H1 (cell line): Measurements from ENCODE around the gene NR1I2. TPM values are rescaled to one million over a fixed set of nuclear protein-coding genes. Genes with fewer than 3 reads are reported as not detected.

Experiments used
- CTCF ChIA-PET: fragments of 300-600 bp; sonication (Branson Sonifier 250); formaldehyde crosslinking; loops from one replicate; lab custom pipeline; 2021; ENCODE audit not compliant: partially characterized antibody; lab: Charles Lee
- POLR2A ChIA-PET: fragments of 300-600 bp; sonication (Branson Sonifier 250); formaldehyde crosslinking; loops from one replicate; lab custom pipeline; 2021; ENCODE audit warnings: inconsistent platforms; ENCODE audit not compliant: partially characterized antibody; lab: Charles Lee
- DNase-seq, 2 experiments: peaks; one replicate each; pipeline versions ENCODE4 v3.0.0 to v3.0.0-alpha.2; 2010 to 2022; ENCODE audit warnings: low spot score in 2 of 2, low read depth in 1 of 2, mixed read lengths in 1 of 2
- FAIRE-seq: peaks from 2 replicates; lab custom pipeline; 2011; peaks lifted over from hg19 to GRCh38; lab: Jason Lieb, UNC
- H2AFZ ChIP-seq: 2 replicates; pipeline ENCODE4 v1.8.1; 2012; ENCODE audit warnings: low read length, inconsistent platforms
- H2AK5ac ChIP-seq: 2 replicates; pipeline ENCODE4 v1.6.1; 2013; ENCODE audit warnings: low read depth, low read length
- H2BK120ac ChIP-seq: replicated peaks from 2 replicates; pipeline ENCODE3; 2013; ENCODE audit warnings: low read depth, low read length, inconsistent platforms
- H2BK12ac ChIP-seq: 2 replicates; pipeline ENCODE4 v1.6.1; 2013; ENCODE audit warnings: low read depth, low read length
- H2BK15ac ChIP-seq: 2 replicates; pipeline ENCODE4 v1.6.1; 2013; ENCODE audit warnings: low read length
- H2BK20ac ChIP-seq: 2 replicates; pipeline ENCODE4 v1.6.1; 2013; ENCODE audit warnings: low read length
- H2BK5ac ChIP-seq: 2 replicates; pipeline ENCODE4 v1.6.1; 2013; ENCODE audit warnings: low read depth, low read length
- H3K14ac ChIP-seq: 2 replicates; pipeline ENCODE4 v1.6.1; 2013; ENCODE audit warnings: inconsistent platforms; ENCODE audit not compliant: insufficient read length
- H3K18ac ChIP-seq: 2 replicates; pipeline ENCODE4 v1.6.1; 2013; ENCODE audit warnings: low read length; ENCODE audit errors: extremely low read depth
- H3K23ac ChIP-seq: 2 replicates; pipeline ENCODE4 v1.6.1; 2013; ENCODE audit warnings: inconsistent platforms; ENCODE audit not compliant: insufficient read length
- H3K23me2 ChIP-seq: 2 replicates; pipeline ENCODE4 v1.6.1; 2013; ENCODE audit warnings: low read depth, low read length
- H3K27ac ChIP-seq: 2 replicates; pipeline ENCODE4 v1.6.1; 2011; ENCODE audit warnings: low read depth, low read length, inconsistent platforms
- H3K27me3 ChIP-seq, 4 experiments: replicated peaks in 1 of 4; 1 replicate in 1 of 4; 2 replicates in 3 of 4; pipeline versions ENCODE4 v1.6.1 to v1.8.1; 2011 to 2013; ENCODE audit warnings: low read length in 3 of 4, mild to moderate bottlenecking in 3 of 4, inconsistent platforms in 2 of 4, mixed read lengths in 2 of 4, moderate library complexity in 1 of 4; ENCODE audit not compliant: control insufficient read depth in 3 of 4, insufficient read depth in 3 of 4; ENCODE audit errors: extremely low read depth in 1 of 4
- H3K36me3 ChIP-seq, 4 experiments: 2 replicates each; pipeline versions ENCODE4 v1.6.1 to v1.8.1; 2011 to 2013; ENCODE audit warnings: mild to moderate bottlenecking in 4 of 4, low read length in 3 of 4, moderate library complexity in 2 of 4, control low read depth in 1 of 4, inconsistent platforms in 1 of 4; ENCODE audit not compliant: insufficient read depth in 4 of 4, control insufficient read depth in 2 of 4
- H3K4ac ChIP-seq: replicated peaks from 2 replicates; pipeline ENCODE3; 2013; ENCODE audit warnings: low read length, low read depth, mixed read lengths, inconsistent platforms; ENCODE audit not compliant: insufficient read length
- H3K4me1 ChIP-seq, 4 experiments: replicated peaks in 1 of 4; 1 replicate in 1 of 4; 2 replicates in 3 of 4; pipeline versions ENCODE4 v1.6.1 to v1.8.1; 2011 to 2013; ENCODE audit warnings: low read length in 3 of 4, inconsistent platforms in 2 of 4, mixed read lengths in 1 of 4; ENCODE audit not compliant: insufficient read depth in 4 of 4, control insufficient read depth in 3 of 4
- H3K4me2 ChIP-seq, 2 experiments: 2 replicates each; pipeline versions ENCODE4 v1.6.1 to v1.8.1; 2011 to 2013; ENCODE audit warnings: low read depth in 2 of 2, low read length in 2 of 2, control low read depth in 1 of 2, inconsistent platforms in 1 of 2, mild to moderate bottlenecking in 1 of 2; ENCODE audit not compliant: insufficient read depth in 1 of 2
- H3K4me3 ChIP-seq, 4 experiments: fragments of 200-600, 300-600 bp in 1 of 4; sonication (generic), shearing (Covaris generic), sonication (Bioruptor Twin) in 1 of 4; 2 replicates each; pipeline versions ENCODE4 v1.5.1 to v1.8.1; 2011 to 2016; ENCODE audit warnings: low read length in 4 of 4, low read depth in 3 of 4, control low read depth in 2 of 4, inconsistent platforms in 2 of 4, mild to moderate bottlenecking in 2 of 4, mixed read lengths in 1 of 4, moderate library complexity in 1 of 4; ENCODE audit not compliant: insufficient read depth in 2 of 4; ENCODE audit errors: extremely low read depth in 1 of 4
- H3K56ac ChIP-seq: replicated peaks from 2 replicates; pipeline ENCODE3; 2013; ENCODE audit warnings: low read depth, mild to moderate bottlenecking, mixed read lengths, low read length, inconsistent platforms; ENCODE audit not compliant: insufficient read length
- H3K79me1 ChIP-seq: 2 replicates; pipeline ENCODE4 v1.6.1; 2013; ENCODE audit warnings: low read depth, low read length, control low read depth
- H3K79me2 ChIP-seq, 2 experiments: 2 replicates each; pipeline versions ENCODE4 v1.6.1 to v1.8.1; 2012 to 2013; ENCODE audit warnings: low read length in 2 of 2, mild to moderate bottlenecking in 2 of 2, inconsistent platforms in 1 of 2; ENCODE audit not compliant: insufficient read depth in 2 of 2, control insufficient read depth in 1 of 2
- H3K9ac ChIP-seq, 4 experiments: replicated peaks in 1 of 4; 1 replicate in 1 of 4; 2 replicates in 3 of 4; pipeline versions ENCODE4 v1.6.1 to v1.8.1; 2011 to 2013; ENCODE audit warnings: low read depth in 3 of 4, low read length in 3 of 4, control low read depth in 2 of 4, mild to moderate bottlenecking in 2 of 4, moderate library complexity in 2 of 4, inconsistent platforms in 1 of 4; ENCODE audit errors: extremely low read depth in 1 of 4
- H3K9me3 ChIP-seq, 2 experiments: 2 replicates each; pipeline versions ENCODE4 v1.6.1 to v1.8.1; 2012 to 2013; ENCODE audit warnings: mild to moderate bottlenecking in 2 of 2, moderate library complexity in 2 of 2, control low read depth in 1 of 2, inconsistent platforms in 1 of 2, low read depth in 1 of 2, low read length in 1 of 2, mixed read lengths in 1 of 2; ENCODE audit not compliant: insufficient read depth in 2 of 2
- H4K20me1 ChIP-seq, 2 experiments: replicated peaks in 1 of 2; 2 replicates each; pipeline versions ENCODE3 to v1.8.1; 2011 to 2013; ENCODE audit warnings: inconsistent platforms in 2 of 2, low read length in 2 of 2, mild to moderate bottlenecking in 1 of 2; ENCODE audit not compliant: insufficient read depth in 2 of 2, control insufficient read depth in 1 of 2
- H4K5ac ChIP-seq: 2 replicates; pipeline ENCODE4 v1.6.1; 2013; ENCODE audit warnings: low read length, low read depth, mixed read lengths, inconsistent platforms; ENCODE audit not compliant: insufficient read length
- H4K8ac ChIP-seq: 2 replicates; pipeline ENCODE4 v1.8.0; 2013; ENCODE audit warnings: mild to moderate bottlenecking, moderate library complexity, low read length, inconsistent platforms; ENCODE audit not compliant: insufficient read depth; ENCODE audit errors: extremely low read depth
- H4K91ac ChIP-seq: replicated peaks from 2 replicates; pipeline ENCODE3; 2013; ENCODE audit warnings: low read length, mixed read lengths, inconsistent platforms; ENCODE audit not compliant: insufficient read length
- EZH2 ChIP-seq: fragments of 200-600 bp; sonication (generic); IDR thresholded peaks from 2 replicates; pipeline ENCODE4 v1.7.1; 2012; ENCODE audit warnings: low read depth, mild to moderate bottlenecking, moderate library complexity, low read length, inconsistent platforms; ENCODE audit not compliant: severe bottlenecking
- MAFK ChIP-seq: IDR thresholded peaks from 2 replicates; pipeline ENCODE4 v1.6.1; 2012; ENCODE audit warnings: low read depth, mild to moderate bottlenecking, improper control_type of control experiment, low read length
- PHF8 ChIP-seq: fragments of 200-600 bp; sonication (generic); conservative IDR thresholded peaks from 2 replicates; pipeline ENCODE4 v1.7.1; 2012; ENCODE audit warnings: low read depth, mild to moderate bottlenecking, inconsistent platforms, low read length, moderate library complexity
- RFX5 ChIP-seq: IDR thresholded peaks from 2 replicates; pipeline ENCODE4 v1.6.1; 2011; ENCODE audit warnings: low read depth, low read length, improper control_type of control experiment, borderline replicate concordance
- SP4 ChIP-seq: IDR thresholded peaks from 2 replicates; pipeline ENCODE4 v1.6.1; 2012; ENCODE audit warnings: low read length, inconsistent platforms
- TCF12 ChIP-seq: IDR thresholded peaks from 2 replicates; pipeline ENCODE4 v1.6.1; 2011; ENCODE audit warnings: low read depth, mild to moderate bottlenecking, low read length
- WGBS, 2 experiments: shearing (Covaris generic) in 1 of 2; methylation state at CpG; one replicate each; pipeline versions ENCODE4 v1.1.6 to v1.1.7; 2013 to 2015; ENCODE audit warnings: low lambda C conversion rate in 2 of 2, mixed read lengths in 2 of 2, inconsistent platforms in 1 of 2, low coverage in 1 of 2, missing lambda C conversion rate in 1 of 2; ENCODE audit not compliant: insufficient replicate concordance in 2 of 2, insufficient coverage in 1 of 2, insufficient read length in 1 of 2; ENCODE audit errors: extremely low coverage in 1 of 2, missing lambda C conversion rate in 1 of 2; 5-methylcytosine and 5-hydroxymethylcytosine counted together
- polyA plus RNA-seq, 7 experiments: library from polyadenylated mRNA; depleted of rRNA in 3 of 7; stranded (reverse) in 5 of 7; unstranded in 2 of 7; fragments of >200 nt in 5 of 7; fragments of 200-250 nt in 2 of 7; gene quantifications; 1 replicate in 5 of 7; 2 replicates in 1 of 7; 4 replicates in 1 of 7; pipeline versions ENCODE4 v1.2.1 to v1.2.3, GENCODE V29; 2011 to 2013; ENCODE audit warnings: missing spikeins in 2 of 7, mixed read lengths in 2 of 7
- total RNA-seq: library from RNA; stranded (reverse); fragmentation: NEBNext Ultra II Directional; extraction: Animal tissue kit (Norgen Biotek cat#: 25700); gene quantifications from 2 replicates; pipeline ENCODE4 v1.2.1, GENCODE V29; 2021
- TF ChIP-seq, protein P1 (sequence below): IDR thresholded peaks from 2 replicates; pipeline ENCODE4 v1.6.1; 2012; ENCODE audit warnings: inconsistent platforms

The NR1I2 gene
- total and polyA plus RNA-seq, 2 of the 8 experiments (the other 6 are each of a cell fraction or from before 2014, with no cell fraction given): 0.28 to 1.8 TPM

DNA sequence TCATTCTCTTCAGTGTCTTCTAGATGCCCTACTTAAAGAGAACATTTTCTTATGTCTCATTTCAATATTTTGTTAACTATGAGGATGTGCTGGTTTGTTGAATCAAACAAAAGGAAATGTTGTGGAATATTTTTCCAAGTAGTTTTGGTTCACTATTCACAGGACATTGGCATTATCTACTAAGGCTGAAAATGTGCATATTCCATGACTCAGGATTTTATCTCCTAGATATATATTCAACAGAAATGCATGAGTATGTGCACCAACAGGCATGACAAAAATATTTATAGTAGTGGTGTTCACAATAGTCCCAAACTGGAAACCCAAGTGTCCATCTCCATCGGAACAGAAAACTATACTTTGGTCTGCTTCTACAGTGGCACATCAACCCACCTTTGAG, 16.7 kb upstream of the NR1I2 start:
- Histone ChIP-seq H3K79me1 (no peaks in the 10 kb centered on the region), H3K9me3 (peaks cover 0 to 9% of the 10 kb centered on the region in 2 experiments; a peak in 1 of 4 replicates), H3K4me3 (no peak overlapping the region), H3K79me2 (no peaks in the 10 kb centered on the region), H3K23me2 (no peaks in the 10 kb centered on the region), H2BK15ac (no peak overlapping the region), H3K9ac (no peak overlapping the region), H3K4me2 (no peak overlapping the region), H4K20me1 (no peaks in the 10 kb centered on the region), H4K8ac (no peak overlapping the region), H3K56ac (no peak overlapping the region), H4K5ac (no peak overlapping the region), H4K91ac (no peak overlapping the region), H3K23ac (no peak overlapping the region), H2BK20ac (no peak overlapping the region), H3K4me1 (no peaks in the 10 kb centered on the region), H3K27ac (no peak overlapping the region), H2AFZ (no peak overlapping the region), H2BK12ac (no peak overlapping the region), H2AK5ac (no peak overlapping the region), H2BK5ac (no peak overlapping the region), H3K14ac (no peak overlapping the region), H3K4ac (no peak overlapping the region), H3K27me3 (peaks cover 0 to 1% (median 0%) of the 10 kb centered on the region in 4 experiments; a peak in 1 of 7 replicates), H3K36me3 (no peaks in the 10 kb centered on the region), H2BK120ac (no peak overlapping the region), H3K18ac (no peak overlapping the region)
- DNase-seq: no peak
- TF ChIP-seq SP4: no peak
- no peak for TF ChIP-seq MAFK
- TF ChIP-seq RFX5: no peak
- no peak for TF ChIP-seq PHF8
- no peak for TF ChIP-seq EZH2
- TF ChIP-seq TCF12: no peak
- TF ChIP-seq, protein P1, sequence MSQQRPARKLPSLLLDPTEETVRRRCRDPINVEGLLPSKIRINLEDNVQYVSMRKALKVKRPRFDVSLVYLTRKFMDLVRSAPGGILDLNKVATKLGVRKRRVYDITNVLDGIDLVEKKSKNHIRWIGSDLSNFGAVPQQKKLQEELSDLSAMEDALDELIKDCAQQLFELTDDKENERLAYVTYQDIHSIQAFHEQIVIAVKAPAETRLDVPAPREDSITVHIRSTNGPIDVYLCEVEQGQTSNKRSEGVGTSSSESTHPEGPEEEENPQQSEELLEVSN: no peak
- no peak for FAIRE-seq
- WGBS, 2 experiments: 94% methylated on average over 1 of the region's 1 CpG; no CpG with 5 or more reads in 1 of the 2 experiments
- ChIA-PET CTCF (interaction anchor here (1.1 to 1.7 kb wide), 2 partner anchors 11 to 22 kb away, joined by 5 read pairs; no protein-coding TSS in a partner anchor), POLR2A (no interaction called here)
